Natural killer cell treated with Interleukin-12 subunit alpha and Interleukin-12 subunit beta and Interleukin-15 and Interleukin-18, amount 100 ng/mL, for 72 hours (primary cell): ENCODE results near the gene REG3A. TPM values are rescaled to one million over a fixed set of nuclear protein-coding genes. Genes with fewer than 3 reads are reported as not detected.

Source experiments
- ATAC-seq, 2 donors: fragments of 150-1000 bp; cut with Tn5 transposase in 1 of 2; sonication (Bioruptor Pico), chemical (Tn5 transposase) in 1 of 2; 2 replicates each; pipeline ENCODE4 v1.10.0; 2021
- DNase-seq: peaks from one replicate; pipeline ENCODE4 v3.0.0; 2022; ENCODE audit warnings: low spot score
- H3K27ac Mint-ChIP-seq, 2 donors: 1 replicate in 1 of 2; 2 replicates in 1 of 2; pipeline ENCODE4 v1.8.0; 2022; ENCODE audit warnings: mixed read lengths in 2 of 2, mild to moderate bottlenecking in 1 of 2, moderate library complexity in 1 of 2
- H3K27me3 Mint-ChIP-seq, 2 donors: 1 replicate in 1 of 2; 2 replicates in 1 of 2; pipeline ENCODE4 v1.8.0; 2022; ENCODE audit warnings: mixed read lengths in 2 of 2
- H3K36me3 Mint-ChIP-seq: one replicate; pipeline ENCODE4 v1.8.0; 2022; ENCODE audit warnings: mixed read lengths
- H3K4me1 Mint-ChIP-seq, 2 donors: 1 replicate in 1 of 2; 2 replicates in 1 of 2; pipeline ENCODE4 v1.8.0; 2022; ENCODE audit warnings: low read depth in 2 of 2, mixed read lengths in 2 of 2, mild to moderate bottlenecking in 1 of 2
- H3K4me3 Mint-ChIP-seq: one replicate; pipeline ENCODE4 v1.8.0; 2022; ENCODE audit warnings: mixed read lengths
- H3K9me3 Mint-ChIP-seq: 2 replicates; pipeline ENCODE4 v1.8.0; 2022; ENCODE audit warnings: mixed read lengths
- total RNA-seq, 2 donors: library from RNA; stranded (reverse); gene quantifications; one replicate each; pipeline ENCODE4 v1.2.3, GENCODE V29; 2022

Gene REG3A
- not detected for total RNA-seq

- no peak within 1 kb of the TSS for H3K27ac Mint-ChIP-seq
- no peaks in the 10 kb centered on the region for H3K27me3 Mint-ChIP-seq
- H3K36me3 Mint-ChIP-seq: peaks cover 4% of the 10 kb centered on the region
- no peaks in the 10 kb centered on the region for H3K4me1 Mint-ChIP-seq
- peaks cover 11% of the 10 kb centered on the region for H3K9me3 Mint-ChIP-seq
- ATAC-seq (no peak), DNase-seq (no peak)
- no peak within 1 kb of the TSS for H3K4me3 Mint-ChIP-seq
Observed at GRCh38 chr2:79159653-79160052, at the start of gene REG3A. Gene REG3A (minus strand): TSS chr2:79159753. CDS start chr2:79159405, 348 bp downstream.

GRCh38 chr2:79200762-79201161 is 41.2 kb upstream of the REG3A start:
- no peaks in the 10 kb centered on the region for H3K36me3 Mint-ChIP-seq
- H3K27ac Mint-ChIP-seq: no peak overlapping the region
- H3K9me3 Mint-ChIP-seq: peaks cover 11% of the 10 kb centered on the region
- H3K4me1 Mint-ChIP-seq: no peaks in the 10 kb centered on the region
- ATAC-seq (no peak), DNase-seq (no peak)
- no peak overlapping the region for H3K4me3 Mint-ChIP-seq
- no peaks in the 10 kb centered on the region for H3K27me3 Mint-ChIP-seq

- H3K36me3 Mint-ChIP-seq: peaks cover 6% of the 10 kb centered on the region
- H3K9me3 Mint-ChIP-seq: peaks cover 24% of the 10 kb centered on the region
- H3K27ac Mint-ChIP-seq: no peak overlapping the region
- no peak for ATAC-seq
- no peak for DNase-seq
- H3K4me1 Mint-ChIP-seq: no peaks in the 10 kb centered on the region
- no peaks in the 10 kb centered on the region for H3K27me3 Mint-ChIP-seq
- H3K4me3 Mint-ChIP-seq: no peak overlapping the region
Observed at GRCh38 chr2:79191816-79192215, 32.3 kb upstream of the REG3A start.

GRCh38 chr2:79191081-79191480 is 31.5 kb upstream of the REG3A start:
- Mint-ChIP-seq H3K36me3 (peaks cover 6% of the 10 kb centered on the region), H3K27ac (no peak overlapping the region), H3K4me1 (no peaks in the 10 kb centered on the region), H3K9me3 (peaks cover 24% of the 10 kb centered on the region), H3K4me3 (no peak overlapping the region), H3K27me3 (no peaks in the 10 kb centered on the region)
- ATAC-seq: no peak
- DNase-seq: no peak

GRCh38 chr2:79189465-79189864 is 29.9 kb upstream of the REG3A start:
- DNase-seq (no peak), ATAC-seq (no peak)
- Mint-ChIP-seq H3K9me3 (peaks cover 23% of the 10 kb centered on the region), H3K4me3 (no peak overlapping the region), H3K27ac (no peak overlapping the region), H3K4me1 (no peaks in the 10 kb centered on the region), H3K27me3 (no peaks in the 10 kb centered on the region), H3K36me3 (peaks cover 6% of the 10 kb centered on the region)

GRCh38 chr2:79181617-79182016 is 22.1 kb upstream of the REG3A start:
- Mint-ChIP-seq H3K36me3 (peaks cover 4% of the 10 kb centered on the region), H3K4me3 (no peak overlapping the region), H3K9me3 (peaks cover 14% of the 10 kb centered on the region), H3K4me1 (no peaks in the 10 kb centered on the region), H3K27me3 (no peaks in the 10 kb centered on the region), H3K27ac (no peak overlapping the region)
- DNase-seq (no peak), ATAC-seq (no peak)

GRCh38 chr2:79180092-79180491 is 20.5 kb upstream of the REG3A start:
- H3K4me3 Mint-ChIP-seq: no peak overlapping the region
- ATAC-seq (no peak), DNase-seq (no peak)
- H3K27ac Mint-ChIP-seq: no peak overlapping the region
- H3K4me1 Mint-ChIP-seq: no peaks in the 10 kb centered on the region
- peaks cover 17% of the 10 kb centered on the region for H3K9me3 Mint-ChIP-seq
- peaks cover 4% of the 10 kb centered on the region for H3K36me3 Mint-ChIP-seq
- H3K27me3 Mint-ChIP-seq: no peaks in the 10 kb centered on the region

- H3K4me1 Mint-ChIP-seq: no peaks in the 10 kb centered on the region
- H3K27me3 Mint-ChIP-seq: no peaks in the 10 kb centered on the region
- no peak for ATAC-seq
- H3K9me3 Mint-ChIP-seq: peaks cover 10% of the 10 kb centered on the region
- no peak overlapping the region for H3K27ac Mint-ChIP-seq
- peaks cover 4% of the 10 kb centered on the region for H3K36me3 Mint-ChIP-seq
- no peak for DNase-seq
- no peak overlapping the region for H3K4me3 Mint-ChIP-seq
Observed at GRCh38 chr2:79179036-79179435, 19.5 kb upstream of the REG3A start.

- no peak overlapping the region for H3K27ac Mint-ChIP-seq
- H3K36me3 Mint-ChIP-seq: peaks cover 4% of the 10 kb centered on the region
- ATAC-seq: no peak
- H3K9me3 Mint-ChIP-seq: peaks cover 12% of the 10 kb centered on the region
- no peak for DNase-seq
- no peaks in the 10 kb centered on the region for H3K27me3 Mint-ChIP-seq
- H3K4me1 Mint-ChIP-seq: no peaks in the 10 kb centered on the region
- no peak overlapping the region for H3K4me3 Mint-ChIP-seq
Observed at GRCh38 chr2:79178076-79178674, 18.6 kb upstream of the REG3A start.

GRCh38 chr2:79171348-79171958 is 11.9 kb upstream of the REG3A start:
- Mint-ChIP-seq H3K27me3 (no peaks in the 10 kb centered on the region), H3K36me3 (peaks cover 10% of the 10 kb centered on the region), H3K4me3 (no peak overlapping the region), H3K9me3 (peaks cover 19% of the 10 kb centered on the region), H3K4me1 (no peaks in the 10 kb centered on the region), H3K27ac (no peak overlapping the region)
- DNase-seq (no peak), ATAC-seq (no peak)

GRCh38 chr2:79162801-79163200 is 3.2 kb upstream of the REG3A start:
- H3K9me3 Mint-ChIP-seq: peaks cover 11% of the 10 kb centered on the region
- DNase-seq: no peak
- ATAC-seq: no peak
- H3K27me3 Mint-ChIP-seq: no peaks in the 10 kb centered on the region
- H3K27ac Mint-ChIP-seq: no peak overlapping the region
- no peak overlapping the region for H3K4me3 Mint-ChIP-seq
- no peaks in the 10 kb centered on the region for H3K36me3 Mint-ChIP-seq
- no peaks in the 10 kb centered on the region for H3K4me1 Mint-ChIP-seq

GRCh38 chr2:79162132-79162531 is 2.6 kb upstream of the REG3A start:
- ATAC-seq: no peak
- DNase-seq: no peak
- H3K27ac Mint-ChIP-seq: no peak overlapping the region
- H3K27me3 Mint-ChIP-seq: no peaks in the 10 kb centered on the region
- H3K9me3 Mint-ChIP-seq: peaks cover 12% of the 10 kb centered on the region
- no peaks in the 10 kb centered on the region for H3K4me1 Mint-ChIP-seq
- H3K36me3 Mint-ChIP-seq: peaks cover under 1% of the 10 kb centered on the region
- H3K4me3 Mint-ChIP-seq: no peak overlapping the region

GRCh38 chr2:79159030-79159429 is 523 bp downstream of the REG3A start:
- Mint-ChIP-seq H3K9me3 (peaks cover 11% of the 10 kb centered on the region), H3K27me3 (no peaks in the 10 kb centered on the region), H3K4me3 (no peak overlapping the region), H3K36me3 (peaks cover 4% of the 10 kb centered on the region), H3K4me1 (no peaks in the 10 kb centered on the region), H3K27ac (no peak overlapping the region)
- no peak for ATAC-seq
- DNase-seq: no peak

GRCh38 chr2:79155826-79156476 is 3.6 kb downstream of the REG3A start:
- ATAC-seq: no peak
- peaks cover 14% of the 10 kb centered on the region for H3K9me3 Mint-ChIP-seq
- H3K36me3 Mint-ChIP-seq: peaks cover 4% of the 10 kb centered on the region
- no peaks in the 10 kb centered on the region for H3K27me3 Mint-ChIP-seq
- no peak for DNase-seq
- no peak overlapping the region for H3K4me3 Mint-ChIP-seq
- H3K27ac Mint-ChIP-seq: no peak overlapping the region
- H3K4me1 Mint-ChIP-seq: no peaks in the 10 kb centered on the region
